ENCODE measurements around the gene STUM.

Gene STUM

DNA sequence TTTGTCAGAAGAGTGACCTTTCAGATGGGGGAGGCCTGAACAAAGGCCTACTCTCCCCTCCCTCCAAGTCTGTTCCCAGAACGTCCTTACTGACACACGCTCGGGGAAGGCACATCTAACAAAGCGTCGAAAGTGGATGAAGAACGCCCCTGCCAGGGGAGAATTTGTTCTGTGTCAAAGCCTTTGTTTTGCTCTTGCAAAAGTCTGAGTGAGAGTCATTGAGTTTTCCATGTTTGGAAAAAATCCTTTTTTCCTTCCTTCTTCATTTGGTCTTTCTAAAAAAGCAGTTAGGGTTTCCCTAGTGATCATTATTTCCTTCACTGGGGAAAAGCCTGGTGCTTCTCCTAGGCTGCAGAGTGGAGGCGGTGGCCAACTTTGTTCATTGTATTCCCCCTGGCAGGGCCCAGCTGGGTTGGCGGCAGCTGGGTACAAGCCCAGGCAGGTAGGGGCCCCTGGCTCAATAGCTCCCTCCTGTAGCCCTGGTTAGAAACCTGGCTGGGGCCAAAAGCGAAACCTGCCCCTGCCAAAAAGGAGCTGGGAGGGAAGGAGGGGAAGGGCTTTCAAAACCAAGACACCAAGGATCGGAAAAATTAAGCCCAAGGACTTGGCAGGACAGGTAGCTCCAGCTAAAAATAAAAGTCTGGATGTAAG lies 109.5 kb downstream of the STUM start:
- in situ Hi-C loops (cut with HindIII; ENCODE audit: low pct_unique_long_range_greater_than_20kb, low sequenced_read_pairs): no loop called here
- no peak for DNase-seq (ENCODE audit: low read depth in 1 of 2, low spot score in 1 of 2)
- no peak for TF ChIP-seq JUND (IDR thresholded peaks at IDR 0.05; ENCODE audit: low read depth)

DNA sequence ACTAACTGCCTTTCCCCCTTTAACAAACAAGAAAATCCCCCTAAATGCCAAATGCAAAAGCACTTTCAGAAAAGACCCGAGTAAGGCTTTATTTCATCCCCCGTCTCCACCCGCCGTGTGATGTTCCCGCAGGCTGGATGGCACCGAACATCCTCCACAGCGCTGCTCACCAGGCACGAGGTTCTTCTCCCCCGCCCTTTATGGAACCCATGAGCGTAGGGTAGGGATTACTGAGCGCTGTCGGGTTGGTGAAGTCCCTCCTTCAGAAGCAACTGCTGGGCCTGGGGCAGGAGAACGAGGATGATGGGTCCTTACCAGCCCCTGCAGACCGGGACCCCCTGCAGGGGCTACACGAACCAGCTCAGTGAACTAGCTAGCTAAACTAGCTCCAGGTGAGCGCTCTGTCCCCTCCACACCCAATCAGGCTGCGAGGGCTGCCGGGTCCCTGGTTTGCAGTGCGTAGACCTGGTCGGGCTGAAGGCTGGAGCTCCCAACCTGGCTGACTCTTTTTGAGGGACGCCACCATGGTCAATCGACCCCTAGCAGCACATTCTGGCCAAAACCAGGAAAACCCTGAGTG lies 110.1 kb downstream of the STUM start:
- TF ChIP-seq JUND (IDR thresholded peaks at IDR 0.05; ENCODE audit: low read depth): no peak
- DNase-seq (ENCODE audit: low read depth in 1 of 2, low spot score in 1 of 2): no peak
- in situ Hi-C loops (cut with HindIII; ENCODE audit: low pct_unique_long_range_greater_than_20kb, low sequenced_read_pairs): no loop called here

Data from T47D (cell line).